Fibroblast of lung (primary cell): ENCODE results near the gene MCRIP2.

Source experiments
- CTCF ChIP-seq, 2 donors: IDR thresholded peaks in 1 of 2; conservative IDR thresholded peaks in 1 of 2; 1 replicate in 1 of 2; 2 replicates in 1 of 2; pipeline ENCODE4 v1.5.1; 2011 to 2012; ENCODE audit warnings: low read length in 2 of 2, control low read depth in 1 of 2, inconsistent platforms in 1 of 2, low read depth in 1 of 2, mild to moderate bottlenecking in 1 of 2
- EZH2 ChIP-seq: IDR thresholded peaks from 2 replicates; pipeline ENCODE4 v1.5.1; 2012; ENCODE audit warnings: low read length, control low read depth, mild to moderate bottlenecking; ENCODE audit errors: missing control alignments

GRCh38 chr16:598823-599739 lies 42.5 kb upstream of the MCRIP2 start:
- TF ChIP-seq CTCF (conservative IDR thresholded peaks at IDR 0.05 in 1 of 2, IDR thresholded peaks at IDR 0.05 in 1 of 2; ENCODE audit: low read depth in 1 of 2, low read length in 2 of 2): no peak
- no peak for TF ChIP-seq EZH2
